Dedifferentiated amniotic fluid mesenchymal stem cell (primary cell): Measurements from ENCODE around the gene CA5A.
"Not testable (repeated sequence)": the region's sequence is repeated elsewhere in the genome, so short reads cannot be mapped to it uniquely, and the experiment has no call there.

ENCODE experiments used
- DNase-seq: peaks from one replicate; pipeline ENCODE4 v3.0.0-alpha.2; 2016; ENCODE audit errors: extremely low spot score

CA5A gene

GRCh38 chr16:87868254-87869029 is 67.9 kb downstream of the CA5A start:
- peak; percentile 79 for DNase-seq

DNA sequence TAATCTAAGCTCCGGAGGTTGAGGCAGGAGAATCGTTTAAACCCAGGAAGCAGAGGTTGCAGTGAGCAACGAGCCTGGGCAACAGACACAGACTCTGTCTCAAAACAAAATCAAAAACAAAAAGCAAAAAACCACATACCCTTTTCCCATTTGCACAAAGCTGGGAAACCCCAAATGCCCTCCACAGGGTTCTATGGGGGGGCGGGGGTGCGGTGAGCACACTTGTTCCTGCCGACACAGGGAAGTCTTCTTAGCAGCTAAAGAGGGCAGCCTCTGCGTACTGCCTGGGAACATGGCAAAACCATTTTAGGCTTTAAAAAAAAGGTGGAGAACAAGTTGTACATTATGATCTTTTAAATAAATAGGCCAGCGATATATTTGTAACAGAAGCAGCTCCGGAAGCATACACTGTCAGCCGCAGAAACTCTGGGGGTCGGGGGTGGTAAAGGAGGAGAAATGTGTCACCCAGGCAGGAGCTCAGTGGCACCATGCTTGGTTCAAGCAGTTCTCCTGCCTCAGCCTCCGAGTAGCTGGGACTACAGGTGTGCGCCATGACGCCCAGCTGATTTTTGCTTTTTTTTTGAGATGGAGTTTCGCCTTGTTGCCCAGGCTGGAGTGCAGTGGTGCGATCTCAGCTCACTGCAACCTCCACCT is 70.3 kb downstream of the CA5A start:
- not testable (repeated sequence) for DNase-seq

- no peak for DNase-seq
These were observed 71.9 kb downstream of the CA5A start for GRCh38 chr16:87864331-87864989.

DNA sequence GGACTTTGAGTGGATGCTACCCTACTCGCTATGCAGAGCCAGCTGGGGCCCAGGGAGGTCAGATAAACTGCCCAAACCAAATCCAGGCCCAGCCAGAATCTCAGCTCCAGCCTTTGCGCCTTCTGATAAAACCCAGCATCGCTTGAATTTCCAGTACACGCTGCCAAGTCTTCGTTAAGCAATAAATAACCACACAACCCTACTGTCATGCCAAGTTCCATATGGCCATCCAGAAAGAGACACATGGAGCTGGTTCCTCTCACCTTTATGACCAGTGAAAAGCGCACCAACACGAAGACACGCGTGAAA is 73.0 kb downstream of the CA5A start:
- DNase-seq = not testable (repeated sequence)

GRCh38 chr16:87862597-87863326 is 73.6 kb downstream of the CA5A start:
- not testable (repeated sequence) for DNase-seq

DNA sequence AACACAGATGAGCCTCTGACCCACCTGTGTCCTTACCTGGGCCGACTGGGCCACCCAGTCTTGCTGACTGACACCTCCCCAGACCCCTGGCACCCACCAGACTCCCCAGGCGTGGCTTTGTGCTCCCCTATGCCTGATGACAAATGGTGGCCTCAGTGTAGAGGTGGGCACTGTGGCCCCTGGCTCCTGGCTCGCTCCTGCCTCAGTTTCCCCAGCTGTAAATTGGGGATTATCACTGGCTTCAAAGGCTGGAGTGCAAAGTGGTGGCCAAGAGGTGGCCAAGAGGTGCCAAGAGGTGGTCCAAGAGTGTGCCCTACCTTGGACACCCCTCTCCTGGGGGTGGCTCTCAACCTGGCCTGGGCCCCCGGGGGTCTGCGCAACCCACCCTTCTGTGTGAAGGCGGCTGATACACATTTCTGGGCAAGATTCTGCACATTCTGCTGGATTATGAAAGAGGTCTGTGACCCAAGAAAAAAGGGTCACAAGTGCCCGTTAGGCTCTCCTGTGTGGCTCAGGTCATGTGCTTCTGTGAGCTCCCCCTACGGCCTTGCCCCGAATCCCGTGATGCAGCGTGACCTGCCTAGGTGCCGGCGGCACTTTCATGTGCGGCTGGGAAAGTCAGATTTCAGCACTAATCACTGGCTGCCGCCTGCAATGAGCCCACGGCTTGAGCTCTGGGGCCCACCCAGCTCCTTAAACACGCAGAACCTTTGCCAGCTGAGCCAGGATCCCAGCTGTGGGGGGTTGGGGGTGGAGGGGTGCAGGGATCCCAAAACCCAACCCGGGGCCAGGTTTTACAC is 74.8 kb downstream of the CA5A start:
- DNase-seq = not testable (repeated sequence)

DNA sequence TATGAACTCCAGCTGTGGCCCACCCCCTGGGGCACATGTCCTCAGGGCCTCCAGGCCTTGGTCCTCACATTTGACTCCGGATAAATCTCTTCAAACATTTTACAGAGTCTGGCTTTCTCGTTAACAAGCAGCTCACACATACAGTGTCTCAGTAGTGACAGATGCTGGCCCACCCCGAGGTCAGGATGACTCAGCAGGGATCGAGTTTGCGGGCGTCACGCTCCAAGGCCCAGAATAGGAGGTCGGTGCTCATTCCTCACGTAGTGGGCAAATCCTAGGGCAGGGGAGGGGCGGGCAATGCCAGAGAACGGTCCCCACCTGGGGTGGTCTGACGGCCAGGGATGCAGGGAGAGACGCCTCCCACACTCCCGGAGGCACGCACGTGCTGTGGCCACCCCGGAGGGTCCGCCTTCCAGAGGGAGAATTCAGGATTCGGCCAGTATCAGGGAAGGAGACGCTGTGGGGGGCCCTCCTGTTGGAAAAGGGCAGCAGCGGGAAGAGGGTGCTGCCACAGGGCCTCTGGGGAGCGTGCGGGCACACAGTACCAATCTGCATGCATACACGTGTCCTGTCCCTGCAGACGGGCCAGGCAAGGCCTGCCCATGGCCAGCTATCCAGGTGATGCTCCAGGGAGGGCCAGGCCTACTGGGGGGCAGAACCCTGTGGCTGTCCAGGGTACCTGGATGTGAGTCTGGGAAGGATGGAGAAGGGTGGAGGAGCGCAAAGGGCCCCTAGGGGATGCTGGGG is 75.6 kb downstream of the CA5A start:
- peak; percentile 64 for DNase-seq

DNA sequence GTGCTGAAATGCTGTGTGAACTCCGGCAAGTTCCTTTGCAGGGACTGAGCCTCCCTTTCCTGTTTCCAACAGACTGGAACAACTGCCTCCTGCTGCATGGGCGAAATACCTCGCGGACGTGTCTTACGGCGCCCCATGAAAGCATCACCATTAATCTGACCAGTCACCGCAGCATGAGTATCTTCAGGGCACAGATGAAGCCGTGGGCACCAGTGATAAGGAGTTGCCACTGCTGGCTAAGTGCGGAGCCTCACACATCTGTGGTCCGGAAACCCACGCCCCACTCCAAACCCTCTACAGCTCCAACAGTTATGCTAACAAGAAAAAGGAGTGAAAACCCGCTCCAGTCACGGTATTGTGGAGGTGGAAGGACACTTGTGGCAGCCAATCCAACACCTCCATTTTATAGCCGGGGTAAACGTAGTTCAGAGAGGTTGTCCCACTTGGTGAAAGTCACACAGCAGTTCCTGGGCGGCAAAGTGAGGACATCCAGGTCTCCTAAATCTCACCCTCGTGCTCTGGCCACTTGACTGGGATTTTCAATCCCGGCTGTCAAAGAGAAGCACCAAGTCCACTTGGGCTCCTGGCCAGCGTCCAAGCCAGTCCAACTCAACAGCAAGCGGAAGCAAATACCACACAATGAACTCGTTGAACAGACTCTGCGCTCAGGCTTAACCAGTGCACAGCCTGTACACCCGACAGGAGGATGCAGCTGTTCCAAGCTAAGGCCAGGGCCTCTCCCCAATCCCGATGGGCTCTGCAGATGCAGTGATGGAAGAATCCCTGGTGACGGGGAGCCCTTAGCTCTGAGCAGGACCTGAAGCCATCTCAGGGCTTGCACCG is 78.0 kb downstream of the CA5A start:
- not testable (repeated sequence) for DNase-seq

DNA sequence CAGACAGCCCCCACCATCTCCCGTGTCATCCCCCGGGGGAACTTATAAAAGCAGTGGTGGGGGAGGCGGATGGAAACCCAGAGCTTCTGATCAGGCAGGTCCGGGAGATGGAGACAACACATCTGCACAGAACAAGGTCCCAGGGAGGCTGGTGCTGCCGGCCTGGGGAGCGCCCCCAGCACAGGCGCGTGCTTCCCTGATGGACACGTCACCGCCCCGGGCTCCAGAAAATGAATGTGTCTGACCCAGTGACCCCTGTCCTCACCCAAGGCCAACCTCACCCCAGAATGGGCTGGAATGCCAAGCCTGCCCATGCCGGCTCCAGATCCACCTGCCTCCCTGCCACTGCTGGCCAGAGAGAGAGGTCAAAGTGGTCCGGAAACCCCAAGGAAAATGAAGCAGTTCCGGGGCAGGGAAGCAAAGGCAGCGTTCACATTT is 79.5 kb downstream of the CA5A start:
- no peak for DNase-seq

DNA sequence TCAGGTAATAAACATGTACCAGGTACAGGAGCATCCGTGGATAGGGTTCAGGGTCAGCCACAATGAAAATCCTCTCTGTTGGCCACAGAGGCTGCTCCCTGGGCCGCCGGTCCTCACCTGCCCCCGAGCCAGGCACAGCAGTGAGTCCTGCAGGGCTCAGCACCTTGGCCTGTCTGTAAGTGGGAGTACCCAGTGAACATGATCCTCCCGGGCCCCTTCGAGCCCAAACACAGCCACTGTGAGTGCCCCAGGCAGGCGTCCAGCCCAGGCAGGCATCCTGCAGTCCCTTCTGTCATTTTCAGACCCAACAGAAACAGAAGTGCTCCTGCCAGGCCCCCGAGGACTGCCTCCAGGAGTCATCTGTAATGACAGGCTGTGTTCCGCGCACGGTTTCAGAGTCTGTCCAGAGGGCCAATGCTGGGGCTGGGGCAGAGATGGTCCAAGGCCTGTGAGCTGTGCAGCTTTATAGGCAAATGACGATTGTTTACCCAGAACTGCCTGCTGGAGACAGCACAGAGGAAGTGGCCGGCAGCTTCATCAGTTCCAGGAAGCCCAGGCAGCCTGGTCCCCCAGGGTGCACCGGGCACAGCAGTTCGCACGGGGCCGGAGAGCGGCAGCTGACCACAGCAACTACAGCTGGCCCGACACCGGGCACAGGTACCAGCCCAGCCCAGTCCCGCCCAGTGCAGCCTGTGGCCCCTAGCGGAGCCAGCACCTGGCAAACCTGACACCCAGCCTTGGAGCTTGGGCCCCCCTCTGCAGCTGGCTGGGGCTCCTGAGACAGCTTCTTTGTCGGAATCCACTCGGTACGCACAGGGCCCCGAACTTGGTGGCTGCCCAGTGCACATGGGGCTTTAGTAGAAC is 80.2 kb downstream of the CA5A start:
- DNase-seq = no peak

- DNase-seq = no peak
These were observed 81.2 kb downstream of the CA5A start for GRCh38 chr16:87854907-87855683.

- no peak for DNase-seq
These were observed 82.0 kb downstream of the CA5A start for GRCh38 chr16:87854053-87854906.

GRCh38 chr16:87853411-87854052 is 82.8 kb downstream of the CA5A start:
- peak; percentile 96 for DNase-seq

- no peak for DNase-seq
These were observed 84.7 kb downstream of the CA5A start for GRCh38 chr16:87851601-87852000.

DNA sequence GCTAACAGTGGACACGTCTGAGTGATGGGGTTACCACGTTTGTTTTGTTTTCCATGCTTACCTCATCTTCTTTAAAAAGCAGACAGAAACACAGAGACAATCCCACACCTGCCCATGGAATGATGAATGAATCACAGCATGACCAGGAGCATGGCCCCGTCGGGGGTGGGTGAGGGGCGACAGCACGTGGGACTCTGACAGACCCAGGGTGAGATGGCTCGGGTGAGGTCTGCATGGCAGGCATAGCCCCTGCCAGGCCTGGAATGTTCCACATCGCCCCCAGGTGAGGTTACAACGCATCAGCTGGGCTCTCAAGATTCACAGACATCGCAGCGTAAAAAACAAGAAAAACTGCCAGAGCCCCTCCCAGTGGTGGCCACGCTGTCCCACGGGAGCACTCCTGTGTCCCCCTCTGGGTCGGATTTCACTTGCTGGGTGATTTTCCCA is 85.2 kb downstream of the CA5A start:
- DNase-seq = no peak
